NK-92 (cell line): ENCODE measurements around the gene CERCAM.

ENCODE experiments used
- DNase-seq: peaks from one replicate; lab custom pipeline; 2025; ENCODE audit not compliant: unreplicated experiment; lab: John Stamatoyannopoulos, UW

Gene CERCAM

DNA sequence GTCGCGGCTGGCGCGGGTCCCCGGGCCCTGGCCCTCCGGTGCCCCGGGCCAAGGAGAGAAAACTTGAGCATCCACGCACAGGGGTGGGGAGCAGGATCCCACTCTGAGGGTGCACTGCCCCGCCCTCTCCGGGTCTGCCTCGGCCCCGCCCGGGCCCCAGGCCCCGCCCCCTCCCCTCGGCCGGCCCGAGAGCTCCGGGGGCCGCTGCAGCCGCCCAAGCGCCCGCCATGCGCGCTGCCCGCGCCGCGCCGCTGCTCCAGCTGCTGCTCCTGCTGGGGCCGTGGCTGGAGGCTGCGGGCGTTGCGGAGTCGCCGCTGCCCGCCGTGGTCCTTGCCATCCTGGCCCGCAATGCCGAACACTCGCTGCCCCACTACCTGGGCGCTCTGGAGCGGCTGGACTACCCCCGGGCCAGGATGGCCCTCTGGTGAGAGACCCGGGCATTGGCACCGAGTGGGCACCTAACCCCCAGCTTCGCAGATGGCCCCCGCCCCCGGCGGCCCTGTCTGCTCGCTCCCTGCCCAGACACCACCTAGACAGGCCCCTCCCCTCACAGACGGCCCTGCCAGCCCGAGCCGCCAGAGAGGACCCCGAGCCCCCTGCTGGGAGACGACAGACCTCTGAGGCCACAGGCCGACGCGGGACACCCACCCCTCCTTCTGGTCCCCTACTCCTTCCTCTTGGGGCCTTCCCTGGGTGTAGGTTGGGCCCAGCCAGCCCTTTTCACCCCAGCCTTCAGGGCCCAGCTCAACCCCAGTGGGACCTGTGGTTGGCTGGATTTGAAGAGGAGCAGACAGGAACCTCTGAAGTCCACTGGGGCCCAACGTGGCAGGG lies at the start of gene CERCAM:
Gene CERCAM, plus strand, starts transcription at position 207 of the 831 bp plus-strand sequence. Its CDS starts 21 bp downstream, at position 228.
- DNase-seq: no peak

- no peak for DNase-seq
Measured at GRCh38 chr9:128371630-128372117, 49.0 kb upstream of the CERCAM start.

- DNase-seq: no peak
Measured at GRCh38 chr9:128372188-128372641, 48.4 kb upstream of the CERCAM start.

DNA sequence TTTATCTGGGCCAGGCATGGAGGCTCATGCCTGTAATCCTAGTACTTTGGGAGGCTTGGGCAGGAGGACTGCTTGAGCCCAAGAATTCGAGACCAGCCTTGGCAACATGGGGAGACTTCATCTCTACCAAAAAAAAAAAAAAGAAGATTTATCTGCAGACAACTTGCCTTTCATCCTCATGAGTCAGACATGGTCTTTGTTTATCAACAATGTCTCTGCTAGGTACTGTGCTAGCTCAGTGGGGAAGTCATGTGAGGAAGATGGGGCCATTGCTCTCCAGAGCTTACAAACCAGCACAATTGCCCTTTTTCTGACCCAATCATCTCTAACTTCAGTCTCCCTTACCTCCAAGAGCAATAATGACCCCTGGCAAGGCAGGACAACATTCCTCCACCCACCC lies 47.9 kb upstream of the CERCAM start:
- DNase-seq: no peak

- no peak for DNase-seq
Measured at GRCh38 chr9:128374221-128374675, 46.4 kb upstream of the CERCAM start.

GRCh38 chr9:128375865-128376264 lies 44.8 kb upstream of the CERCAM start:
- DNase-seq: no peak

DNA sequence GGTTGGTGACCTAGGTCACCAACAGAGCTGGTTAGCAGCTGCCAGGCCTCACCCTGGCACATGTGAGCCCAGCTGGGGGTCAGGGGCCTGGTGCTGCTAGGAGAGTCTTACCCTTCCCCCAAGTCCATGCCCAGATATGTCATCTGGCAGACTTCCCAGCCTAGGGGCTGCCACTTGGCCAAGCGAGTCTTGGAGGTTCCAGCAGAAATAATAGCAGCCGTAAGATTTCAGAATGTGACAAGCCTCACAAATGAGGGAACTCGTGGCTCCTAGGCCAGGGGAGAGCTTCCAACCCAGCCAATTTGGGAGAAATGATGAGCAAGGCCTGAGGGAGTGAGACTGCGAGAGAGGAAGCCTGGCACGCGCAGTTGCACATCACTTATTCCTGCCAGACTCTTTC lies 38.4 kb upstream of the CERCAM start:
- DNase-seq: no peak

GRCh38 chr9:128383007-128383753 lies 37.5 kb upstream of the CERCAM start:
- DNase-seq: no peak

GRCh38 chr9:128383791-128384190 lies 36.9 kb upstream of the CERCAM start:
- no peak for DNase-seq

GRCh38 chr9:128384801-128385495 lies 35.7 kb upstream of the CERCAM start:
- no peak for DNase-seq

- DNase-seq: no peak
Measured at GRCh38 chr9:128385496-128386460, 34.9 kb upstream of the CERCAM start.

- DNase-seq: no peak
Measured at GRCh38 chr9:128388150-128388549, 32.5 kb upstream of the CERCAM start.

DNA sequence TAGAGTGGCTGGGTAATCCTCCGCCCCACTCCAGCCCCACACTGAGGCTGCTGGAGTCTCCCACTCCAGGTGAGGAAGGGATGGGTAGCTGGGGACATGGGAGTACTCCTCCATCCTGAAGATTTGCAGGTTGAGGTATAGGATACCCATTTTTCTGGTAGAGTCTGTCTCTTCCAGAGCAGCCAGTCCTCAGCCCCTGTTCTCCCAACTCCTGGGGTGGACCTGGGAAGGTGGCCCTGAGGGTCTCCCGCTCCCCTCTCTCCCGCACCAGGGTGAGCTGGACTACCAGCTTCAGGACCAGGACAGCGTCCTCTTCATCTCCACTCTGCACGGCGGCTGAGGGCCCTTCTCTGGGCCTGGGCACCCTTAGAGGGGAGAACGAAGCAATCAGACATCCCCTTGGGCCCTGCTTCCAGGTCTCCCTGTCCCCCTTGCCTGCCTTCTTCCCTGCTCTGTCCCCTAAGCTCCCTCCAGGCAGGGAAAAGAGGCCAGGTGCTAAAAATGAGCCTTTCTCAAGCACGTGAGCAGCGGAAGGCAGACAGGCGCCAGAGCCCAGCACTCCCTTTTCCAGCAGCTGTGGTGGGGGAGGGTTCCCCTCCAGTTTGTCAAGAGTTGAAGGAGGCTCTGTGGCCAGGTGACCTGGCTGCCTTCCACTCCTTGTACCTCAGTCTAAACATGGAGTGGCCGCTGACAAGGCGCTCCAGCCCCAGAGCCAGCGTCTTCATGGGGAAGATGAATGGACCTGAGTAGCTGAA lies 31.1 kb upstream of the CERCAM start:
- DNase-seq: no peak

DNA sequence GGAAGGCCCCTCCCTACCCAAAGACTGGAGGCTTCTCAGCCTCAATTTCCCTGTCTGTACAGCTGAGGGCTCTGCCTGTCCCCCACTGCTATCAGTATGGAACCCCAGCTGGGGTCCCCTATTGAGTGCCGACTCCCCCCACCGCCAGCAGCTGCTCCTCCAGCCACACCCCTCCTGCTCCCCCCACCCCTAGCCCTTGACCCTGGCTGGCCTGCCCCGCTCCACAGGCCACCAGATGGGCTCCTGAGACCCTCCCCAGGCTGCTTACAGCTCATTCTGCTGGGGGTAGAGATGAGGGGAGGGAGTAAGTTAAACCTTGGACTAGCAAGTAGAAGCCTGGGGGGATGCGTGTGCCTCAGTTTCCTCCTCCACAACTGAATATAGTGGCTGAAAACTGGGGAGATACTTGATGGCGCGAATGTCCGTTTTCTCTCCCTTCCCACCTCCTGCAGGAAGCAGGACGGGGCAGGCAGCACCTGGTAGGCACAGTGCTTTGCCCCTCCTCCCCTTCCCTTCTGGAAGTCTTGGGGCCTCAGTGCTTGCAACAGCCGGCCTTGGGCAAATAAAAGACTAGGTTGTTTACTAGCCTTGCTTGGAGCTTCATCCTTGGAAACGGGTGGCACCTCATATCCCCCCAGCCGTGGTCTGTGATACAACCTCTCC lies 30.4 kb upstream of the CERCAM start:
- no peak for DNase-seq

DNA sequence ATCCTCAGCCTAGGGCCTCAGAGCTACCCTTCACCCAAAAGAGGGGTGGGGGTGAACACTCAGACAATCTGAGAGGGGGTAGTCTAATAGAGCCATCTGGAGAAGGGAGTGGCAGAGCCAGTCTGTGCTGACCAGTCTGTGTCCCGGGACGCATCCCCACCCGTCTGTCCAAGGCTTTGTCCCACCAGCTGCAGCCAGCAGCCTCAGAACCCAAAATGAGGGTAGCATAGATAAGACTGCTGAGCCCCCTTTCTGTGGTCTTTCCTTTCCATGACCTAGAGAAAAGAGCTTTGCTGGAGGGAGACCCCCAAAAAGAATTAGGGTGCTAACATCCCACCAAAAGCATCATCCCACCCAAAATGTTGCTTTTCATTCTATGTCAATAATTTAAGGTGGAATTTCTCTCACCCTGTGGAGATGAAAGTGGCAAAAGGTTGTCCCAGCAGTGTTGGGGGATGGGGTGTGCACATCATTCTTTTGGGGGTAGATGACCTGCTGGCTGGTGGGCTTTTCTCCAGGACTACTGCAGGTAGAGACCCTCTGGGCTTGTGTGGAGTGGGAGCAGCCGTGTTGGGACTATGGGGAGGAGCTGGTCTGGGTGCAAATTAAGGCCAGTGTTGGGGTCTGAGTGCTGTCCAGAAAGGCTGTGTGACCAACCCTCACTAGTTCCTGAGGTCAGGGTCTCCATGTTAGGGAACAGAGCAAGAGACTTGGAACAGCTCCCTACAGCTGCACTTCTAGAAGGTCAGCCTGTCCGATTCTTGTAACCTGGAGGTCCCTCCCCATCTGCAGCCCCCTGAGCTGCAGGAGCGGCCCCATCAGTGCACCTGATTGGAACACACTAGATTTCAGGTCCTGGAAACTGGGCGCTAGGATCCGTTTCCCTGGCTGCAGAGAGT lies 29.6 kb upstream of the CERCAM start:
- DNase-seq: no peak

DNA sequence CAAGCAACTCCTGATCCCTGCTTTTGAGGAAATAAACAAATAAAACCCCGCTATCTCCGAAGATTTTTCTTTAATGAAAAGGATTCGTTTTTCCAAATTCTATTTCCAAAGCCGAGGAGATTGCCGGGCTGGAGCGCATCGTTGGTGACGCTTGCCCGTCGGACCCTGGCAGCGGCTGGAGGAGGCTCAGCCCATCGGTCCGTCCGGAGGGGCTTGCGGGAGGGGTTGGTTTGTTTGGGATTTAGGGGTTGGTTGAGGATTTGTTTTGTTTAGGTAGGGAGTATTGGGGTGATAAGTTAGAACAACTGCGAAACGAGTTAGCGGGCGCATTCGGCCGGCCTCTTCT lies 28.7 kb upstream of the CERCAM start:
- no peak for DNase-seq

DNA sequence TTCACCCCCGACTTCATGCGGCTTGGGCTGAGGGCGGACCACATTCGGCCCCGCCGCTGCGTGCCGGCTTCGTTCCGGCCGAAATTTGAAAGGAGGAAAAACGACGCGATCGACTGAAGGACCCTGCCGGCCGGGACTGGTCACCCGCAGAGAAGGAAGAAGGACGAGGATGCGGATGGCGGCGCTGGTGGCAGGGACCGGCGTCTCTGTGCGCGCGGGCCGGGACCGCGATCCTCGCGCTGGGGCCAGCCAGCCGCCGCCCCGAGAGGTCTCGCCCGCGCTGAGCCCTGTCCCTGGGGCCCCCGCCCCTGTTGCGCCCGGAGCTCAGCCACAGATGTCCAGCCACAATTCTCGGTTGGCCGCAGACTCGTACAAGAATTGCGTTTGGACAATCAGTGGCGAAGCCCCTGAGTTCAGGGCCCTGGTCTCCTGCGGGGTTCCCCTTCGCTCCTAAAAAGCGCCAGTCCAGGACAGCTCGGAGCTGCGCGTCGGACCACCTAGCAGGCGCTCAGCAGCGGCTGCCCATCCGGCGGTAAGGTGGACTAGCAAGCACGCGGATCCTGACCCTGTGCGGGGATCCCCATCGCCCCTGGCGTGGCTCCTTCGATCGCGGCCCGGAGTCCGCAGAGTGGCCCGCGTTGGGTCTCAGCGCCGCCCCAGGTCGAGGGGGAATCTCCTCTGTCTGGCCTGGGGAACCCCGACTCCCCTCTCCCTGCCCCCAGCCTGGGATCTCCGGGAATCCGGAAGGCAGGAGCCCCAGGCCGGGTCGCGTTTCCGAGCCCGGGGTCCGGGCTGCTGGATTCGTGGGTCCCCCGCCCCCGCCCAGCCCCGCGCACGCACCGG lies 28.1 kb upstream of the CERCAM start:
- no peak for DNase-seq
